IgD-negative memory B cell (primary cell): Measurements from ENCODE around the gene MINPP1. TPM values are rescaled to one million over a fixed set of nuclear protein-coding genes. Genes with fewer than 3 reads are reported as not detected.
"Not testable (repeated sequence)": the region's sequence is repeated elsewhere in the genome, so short reads cannot be mapped to it uniquely, and the experiment has no call there.

Experiments used
- H3K27ac Mint-ChIP-seq, 3 donors: one replicate each; pipeline ENCODE4 v1.8.0; 2020 to 2022; ENCODE audit warnings: mild to moderate bottlenecking in 3 of 3, mixed read lengths in 3 of 3, moderate library complexity in 1 of 3
- H3K27me3 Mint-ChIP-seq: one replicate; pipeline ENCODE4 v1.8.0; 2021; ENCODE audit warnings: mixed read lengths
- H3K36me3 Mint-ChIP-seq: one replicate; pipeline ENCODE4 v1.8.0; 2020; ENCODE audit warnings: mild to moderate bottlenecking, mixed read lengths
- H3K4me1 Mint-ChIP-seq, 3 donors: one replicate each; pipeline ENCODE4 v1.8.0; 2020 to 2022; ENCODE audit warnings: mixed read lengths in 3 of 3, mild to moderate bottlenecking in 1 of 3
- H3K4me3 Mint-ChIP-seq, 4 donors: one replicate each; pipeline ENCODE4 v1.8.0; 2020 to 2022; ENCODE audit warnings: mild to moderate bottlenecking in 4 of 4, mixed read lengths in 4 of 4, moderate library complexity in 3 of 4
- H3K9me3 Mint-ChIP-seq, 3 donors: one replicate each; pipeline ENCODE4 v1.8.0; 2020 to 2021; ENCODE audit warnings: mixed read lengths in 3 of 3, mild to moderate bottlenecking in 1 of 3
- polyA plus RNA-seq: library from polyadenylated mRNA; unstranded; fragments of 300-500 nt; fragmentation: Illumina TruSeq; gene quantifications from one replicate; pipeline ENCODE4 v1.2.3, GENCODE V29; 2021

MINPP1 gene
- polyA plus RNA-seq, 1 donor from 2014 or later = 3.9 TPM

DNA sequence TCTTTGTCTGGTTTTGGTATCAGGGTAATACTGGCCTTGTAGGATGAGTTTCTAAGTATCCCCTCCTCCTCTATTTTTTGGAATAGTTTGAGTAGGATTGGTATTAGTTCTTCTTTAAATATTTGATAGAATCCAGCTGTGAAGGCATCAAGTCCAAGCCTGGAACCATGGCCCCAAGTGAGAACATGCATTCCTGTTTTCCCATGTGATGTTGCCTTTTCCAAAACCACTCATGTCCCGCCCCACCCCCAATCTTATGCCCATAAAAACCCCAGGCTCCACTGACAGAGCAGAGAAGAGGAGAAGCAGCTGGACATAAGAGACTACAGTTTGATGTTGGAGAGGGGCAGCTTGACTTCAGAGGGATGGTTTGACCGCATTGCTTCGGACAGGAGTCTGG, 71.2 kb downstream of the MINPP1 start:
- no peak overlapping the region for H3K4me3 Mint-ChIP-seq
- H3K27ac Mint-ChIP-seq = no peak overlapping the region
- H3K9me3 Mint-ChIP-seq = peaks cover 0 to 9% (median 5%) of the 10 kb centered on the region in 3 donors
- H3K27me3 Mint-ChIP-seq = peaks cover 12% of the 10 kb centered on the region
- H3K4me1 Mint-ChIP-seq = no peaks in the 10 kb centered on the region
- peaks cover 2% of the 10 kb centered on the region for H3K36me3 Mint-ChIP-seq

DNA sequence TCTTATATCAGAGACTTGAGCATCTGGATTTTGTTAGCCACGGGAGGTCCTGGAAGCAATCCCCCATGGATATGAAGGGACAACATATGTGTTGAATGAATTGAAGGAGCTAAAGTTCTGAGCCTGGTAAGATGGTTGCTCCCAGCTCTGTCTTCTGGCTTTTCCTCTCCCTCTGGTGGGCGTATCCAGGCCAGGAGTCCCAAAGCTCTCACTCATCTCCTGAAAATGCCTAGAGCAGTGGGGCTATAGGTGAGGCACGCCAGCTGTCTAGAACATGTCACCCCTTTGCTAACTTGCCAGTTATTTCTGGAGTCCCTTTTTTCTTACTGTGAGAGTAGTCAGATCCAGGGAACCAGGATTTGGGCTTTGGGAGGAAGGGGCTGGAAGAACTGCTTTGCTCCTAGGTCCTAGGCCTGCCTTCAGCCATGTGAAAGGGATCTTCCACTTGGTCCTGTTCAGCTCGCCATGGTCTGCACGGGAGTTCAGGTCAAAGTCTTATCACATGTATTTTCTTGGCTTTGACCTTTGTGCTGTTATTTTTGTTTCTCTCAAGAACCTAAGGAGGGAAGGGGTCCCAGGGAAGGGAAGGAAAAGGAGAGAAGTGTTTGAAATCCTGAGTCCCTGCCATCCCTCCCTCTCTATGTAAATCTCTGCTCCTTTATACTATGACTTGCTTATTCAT, 73.6 kb downstream of the MINPP1 start:
- Mint-ChIP-seq H3K9me3 (peaks cover 0 to 2% (median 0%) of the 10 kb centered on the region in 3 donors), H3K4me3 (peak overlapping the region in 1 of 4 donors; percentile 10), H3K27me3 (peaks cover 15% of the 10 kb centered on the region), H3K4me1 (no peaks in the 10 kb centered on the region), H3K36me3 (peaks cover 2% of the 10 kb centered on the region), H3K27ac (no peak overlapping the region)

DNA sequence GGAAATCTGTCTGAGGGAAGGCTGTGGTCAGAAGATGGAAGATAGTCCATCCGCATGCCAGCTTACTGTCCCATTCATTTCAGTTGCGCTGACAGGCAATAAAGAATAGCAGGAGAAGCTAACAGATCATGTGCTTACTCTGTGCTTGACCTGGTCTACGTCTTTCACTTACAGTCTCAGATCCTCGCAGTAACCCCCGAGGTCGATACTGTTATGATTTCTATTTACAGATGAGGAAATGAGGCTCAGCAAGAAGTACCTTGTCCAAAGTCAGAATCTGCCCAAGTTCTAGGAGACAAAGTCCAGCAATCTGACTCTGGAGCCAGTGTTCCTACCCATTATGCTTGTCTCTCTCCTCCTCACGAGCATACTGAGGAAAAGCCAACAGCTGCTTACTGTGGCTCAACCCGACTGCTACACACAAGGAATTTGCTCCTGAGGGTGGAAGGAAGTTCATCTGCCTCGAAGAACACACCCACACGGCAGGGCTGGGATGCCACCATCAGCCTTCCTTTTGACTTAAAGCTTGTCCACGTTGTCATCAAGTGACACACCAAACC, 74.2 kb downstream of the MINPP1 start:
- Mint-ChIP-seq H3K9me3 (peaks cover 0 to 2% (median 0%) of the 10 kb centered on the region in 3 donors), H3K4me1 (no peaks in the 10 kb centered on the region), H3K27ac (no peak overlapping the region), H3K4me3 (no peak overlapping the region), H3K36me3 (peaks cover 2% of the 10 kb centered on the region), H3K27me3 (peaks cover 15% of the 10 kb centered on the region)

DNA sequence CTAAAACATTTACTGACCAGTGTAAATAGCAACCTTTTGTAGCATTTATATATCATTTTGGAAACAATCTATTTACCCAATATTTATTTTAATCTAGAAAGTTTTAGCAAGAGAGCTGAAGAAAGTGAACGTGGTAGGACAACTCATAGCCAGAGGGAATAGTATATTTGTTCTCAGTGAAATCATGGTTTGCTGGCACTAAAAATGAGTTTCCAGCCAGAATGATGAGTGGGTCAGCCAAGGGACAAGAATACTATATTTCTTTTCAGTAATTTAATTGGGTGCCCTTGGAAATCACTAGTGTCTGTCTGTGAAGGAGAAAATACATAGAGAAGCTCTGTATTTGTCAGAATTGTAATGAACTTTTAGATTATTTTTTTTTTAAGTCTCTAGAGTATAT, 74.9 kb downstream of the MINPP1 start:
- Mint-ChIP-seq H3K27me3 (peaks cover 15% of the 10 kb centered on the region), H3K4me1 (no peaks in the 10 kb centered on the region), H3K27ac (no peak overlapping the region)

DNA sequence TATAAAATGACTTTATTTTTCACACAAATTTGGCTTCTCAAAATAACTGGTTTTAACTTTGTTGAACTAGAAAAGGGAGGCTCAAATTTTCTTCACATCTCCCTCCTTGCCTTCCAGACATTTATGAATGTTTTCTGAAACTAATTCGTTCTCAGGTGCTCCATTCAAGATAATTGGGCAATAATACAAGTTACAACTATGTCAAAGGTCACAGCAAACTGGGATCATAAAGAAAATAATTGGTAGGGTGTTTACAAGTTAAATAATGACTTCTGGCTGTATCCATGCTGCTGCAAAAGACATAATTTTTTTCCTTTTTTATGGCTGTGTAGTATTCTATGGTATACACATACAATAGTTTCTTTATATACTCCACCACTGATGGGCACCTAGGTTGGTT, 75.3 kb downstream of the MINPP1 start:
- H3K9me3 Mint-ChIP-seq = peaks cover 0 to 2% (median 0%) of the 10 kb centered on the region in 3 donors
- H3K27me3 Mint-ChIP-seq = peaks cover 15% of the 10 kb centered on the region
- peaks cover 2% of the 10 kb centered on the region for H3K36me3 Mint-ChIP-seq
- no peaks in the 10 kb centered on the region for H3K4me1 Mint-ChIP-seq
- no peak overlapping the region for H3K4me3 Mint-ChIP-seq
- H3K27ac Mint-ChIP-seq = no peak overlapping the region

More for the DNA sequence above, 74.9 kb downstream of the MINPP1 start:
- peaks cover 2% of the 10 kb centered on the region for H3K36me3 Mint-ChIP-seq
- H3K9me3 Mint-ChIP-seq = peaks cover 0 to 2% (median 0%) of the 10 kb centered on the region in 3 donors
- no peak overlapping the region for H3K4me3 Mint-ChIP-seq

DNA sequence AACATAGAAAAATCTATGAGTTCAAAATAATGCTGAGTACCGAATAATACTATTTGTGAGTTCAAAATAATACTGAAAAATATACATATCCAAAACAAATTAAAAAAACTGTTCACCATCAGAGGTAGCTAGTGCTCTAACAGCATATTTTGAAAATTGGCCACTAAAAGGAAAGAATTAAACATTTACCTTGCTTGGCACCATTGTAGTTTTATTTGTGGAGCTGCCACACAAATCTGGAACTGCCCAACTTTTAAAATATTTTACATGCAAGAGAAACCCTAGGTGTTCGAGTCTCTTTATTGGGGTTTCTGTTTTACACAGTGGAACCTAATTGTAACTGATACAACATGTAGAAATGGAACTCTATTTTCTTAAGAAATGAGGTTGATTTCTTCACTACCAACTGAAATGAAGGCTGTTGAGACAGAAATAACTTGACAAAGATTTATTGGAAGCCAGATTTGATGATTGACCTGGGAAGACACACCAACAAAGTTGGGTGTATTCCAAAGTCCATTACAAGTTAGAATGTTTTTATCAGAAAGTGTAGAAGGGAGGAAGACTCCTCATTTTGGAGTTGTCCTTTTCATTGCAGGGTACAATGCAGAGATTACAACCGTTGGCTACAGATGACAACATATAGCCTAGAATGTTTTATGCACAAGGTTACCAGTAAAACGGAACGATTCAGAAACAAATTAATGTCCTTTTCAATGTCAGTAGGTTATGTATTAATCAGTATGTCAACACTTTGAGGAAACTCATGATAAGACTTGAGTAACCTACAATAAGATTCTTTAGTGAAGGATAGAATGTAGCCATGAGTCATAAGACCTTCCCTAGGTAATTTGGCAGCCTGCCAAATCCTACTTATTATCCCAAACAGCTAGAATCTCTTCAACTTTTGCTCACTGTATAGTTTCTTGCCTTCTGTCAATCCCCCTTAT, 81.1 kb downstream of the MINPP1 start:
- Mint-ChIP-seq H3K9me3 (no peaks in the 10 kb centered on the region), H3K4me1 (no peaks in the 10 kb centered on the region), H3K27ac (no peak overlapping the region), H3K27me3 (peaks cover 3% of the 10 kb centered on the region), H3K36me3 (peaks cover 2% of the 10 kb centered on the region), H3K4me3 (no peak overlapping the region)

DNA sequence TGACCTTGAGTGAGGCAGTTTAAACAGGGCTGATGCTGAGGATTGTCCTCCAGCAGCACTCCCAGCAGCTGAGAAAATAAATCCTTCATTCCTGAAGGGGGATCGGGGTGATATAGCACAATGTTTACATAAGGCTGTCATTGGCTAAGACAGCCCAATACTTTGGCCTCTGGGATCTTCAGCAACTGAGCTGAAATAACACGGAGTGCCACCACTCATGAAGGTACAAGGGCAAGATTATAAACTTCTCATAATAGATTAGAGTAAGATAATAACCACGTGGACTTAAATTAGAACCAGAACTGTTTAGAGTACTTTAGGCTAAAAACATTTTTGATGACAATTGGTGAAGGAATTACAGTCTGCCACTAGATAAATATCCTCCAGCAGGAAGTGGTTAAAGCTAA, 85.0 kb downstream of the MINPP1 start:
- Mint-ChIP-seq H3K9me3 (no peaks in the 10 kb centered on the region), H3K36me3 (peaks cover 2% of the 10 kb centered on the region), H3K27ac (no peak overlapping the region), H3K4me1 (no peaks in the 10 kb centered on the region), H3K4me3 (no peak overlapping the region), H3K27me3 (peaks cover 2% of the 10 kb centered on the region)

DNA sequence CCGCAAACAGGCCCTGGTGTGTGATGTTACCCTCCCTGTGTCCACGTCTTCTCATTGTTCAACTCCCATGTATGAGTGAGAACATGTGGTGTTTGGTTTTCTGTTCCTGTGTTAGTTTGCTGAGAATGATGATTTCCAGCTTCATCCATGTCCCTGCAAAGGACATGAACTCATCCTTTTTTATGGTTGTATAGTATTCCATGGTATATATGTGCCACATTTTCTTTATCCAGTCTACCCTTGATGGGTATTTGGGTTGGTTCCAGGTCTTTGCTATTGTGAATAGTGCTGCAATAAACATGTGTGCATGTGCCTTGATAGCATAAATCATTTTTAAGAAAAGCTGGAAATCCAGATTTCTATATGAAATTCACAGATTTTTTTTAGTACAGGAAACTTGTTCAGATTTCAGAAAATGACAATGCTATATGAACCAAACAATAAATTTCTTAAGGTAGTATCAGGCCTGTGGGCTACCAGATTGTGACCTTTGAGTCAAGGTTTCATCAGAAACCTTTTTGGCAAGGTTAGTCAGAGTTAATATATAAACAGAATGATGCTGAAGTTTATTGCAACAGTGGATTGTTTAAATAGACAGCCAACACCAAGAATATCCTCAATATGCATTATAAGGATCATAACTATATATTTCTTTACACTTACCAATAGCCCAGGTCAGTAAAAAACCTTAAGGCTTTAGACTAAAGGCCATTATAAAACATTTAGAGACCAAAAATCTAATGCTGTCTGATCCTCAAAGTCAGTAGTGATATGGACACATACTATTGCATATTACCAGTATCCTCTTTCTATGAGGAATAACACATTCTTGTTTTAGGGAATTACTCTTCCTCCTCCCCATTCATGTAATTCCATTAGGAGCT, 86.3 kb downstream of the MINPP1 start:
- Mint-ChIP-seq H3K4me3 (no peak overlapping the region), H3K27me3 (peaks cover 2% of the 10 kb centered on the region), H3K27ac (no peak overlapping the region), H3K9me3 (no peaks in the 10 kb centered on the region), H3K36me3 (peaks cover 2% of the 10 kb centered on the region), H3K4me1 (peaks cover 0 to under 1% (median under 1%) of the 10 kb centered on the region in 3 donors)

DNA sequence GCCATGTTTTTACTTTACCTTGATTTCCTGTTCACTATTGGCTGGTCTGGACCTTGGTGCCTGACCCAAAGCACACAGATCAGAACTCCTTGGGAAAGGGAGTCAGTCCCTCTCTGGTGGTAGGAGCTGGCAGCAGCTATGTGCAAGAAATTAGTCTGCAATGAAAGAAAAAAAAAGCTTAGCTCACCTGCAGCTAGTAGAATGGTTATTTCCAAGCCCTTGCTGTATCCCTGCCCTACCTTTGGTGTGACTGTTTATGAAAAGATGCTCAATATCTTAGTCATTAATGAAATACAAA, 86.8 kb downstream of the MINPP1 start:
- peaks cover 5 to 7% (median 6%) of the 10 kb centered on the region in 3 donors for H3K4me1 Mint-ChIP-seq
- H3K27me3 Mint-ChIP-seq = peaks cover 2% of the 10 kb centered on the region
- no peak overlapping the region for H3K27ac Mint-ChIP-seq
- H3K4me3 Mint-ChIP-seq = no peak overlapping the region
- H3K36me3 Mint-ChIP-seq = peaks cover 2% of the 10 kb centered on the region
- no peaks in the 10 kb centered on the region for H3K9me3 Mint-ChIP-seq

DNA sequence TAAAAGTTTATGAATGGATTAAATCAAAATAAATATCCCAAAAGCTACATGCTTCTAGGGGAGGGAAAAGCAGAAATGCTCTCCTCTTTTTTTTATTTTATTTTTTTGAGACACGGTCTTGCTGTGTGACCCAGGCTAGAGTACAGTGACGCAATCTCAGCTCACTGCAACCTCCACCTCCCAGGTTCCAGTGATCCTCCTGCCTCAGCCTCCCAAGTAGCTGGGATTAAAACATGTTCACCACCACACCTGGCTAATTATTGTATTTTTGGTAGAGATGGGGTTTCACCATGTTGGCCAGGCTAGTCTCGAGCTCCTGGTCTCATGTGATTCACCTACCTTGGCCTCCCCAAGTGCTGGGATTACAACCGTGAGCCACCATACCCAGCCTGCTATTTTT, 88.2 kb downstream of the MINPP1 start:
- not testable (repeated sequence) for H3K27me3 Mint-ChIP-seq, H3K9me3 Mint-ChIP-seq, H3K36me3 Mint-ChIP-seq, H3K27ac Mint-ChIP-seq, H3K4me3 Mint-ChIP-seq
- H3K4me1 Mint-ChIP-seq = peaks cover 10 to 11% (median 10%) of the 10 kb centered on the region in 3 donors

DNA sequence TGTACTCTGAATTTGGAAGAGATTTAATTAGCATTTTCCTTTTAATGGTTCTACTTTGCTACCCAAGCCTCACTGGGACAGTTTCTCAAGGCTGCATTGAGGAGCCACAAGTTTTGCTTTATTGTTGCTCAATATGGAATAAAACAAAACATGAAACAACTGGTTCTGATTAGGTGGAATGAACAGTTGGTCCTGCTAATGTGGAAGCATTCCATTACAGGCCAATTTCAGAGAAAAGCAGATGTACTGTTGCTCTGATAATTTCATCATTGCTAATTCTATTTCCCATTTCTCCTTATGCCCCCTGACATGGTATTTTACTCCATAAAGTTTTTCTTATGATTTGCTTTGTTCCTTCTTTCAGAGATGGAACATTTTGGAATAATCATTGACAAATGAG, 89.0 kb downstream of the MINPP1 start:
- H3K4me3 Mint-ChIP-seq = no peak overlapping the region
- H3K9me3 Mint-ChIP-seq = no peaks in the 10 kb centered on the region
- peaks cover 10 to 11% (median 10%) of the 10 kb centered on the region in 3 donors for H3K4me1 Mint-ChIP-seq
- H3K36me3 Mint-ChIP-seq = peaks cover 2% of the 10 kb centered on the region
- peaks cover 2% of the 10 kb centered on the region for H3K27me3 Mint-ChIP-seq
- H3K27ac Mint-ChIP-seq = no peak overlapping the region

DNA sequence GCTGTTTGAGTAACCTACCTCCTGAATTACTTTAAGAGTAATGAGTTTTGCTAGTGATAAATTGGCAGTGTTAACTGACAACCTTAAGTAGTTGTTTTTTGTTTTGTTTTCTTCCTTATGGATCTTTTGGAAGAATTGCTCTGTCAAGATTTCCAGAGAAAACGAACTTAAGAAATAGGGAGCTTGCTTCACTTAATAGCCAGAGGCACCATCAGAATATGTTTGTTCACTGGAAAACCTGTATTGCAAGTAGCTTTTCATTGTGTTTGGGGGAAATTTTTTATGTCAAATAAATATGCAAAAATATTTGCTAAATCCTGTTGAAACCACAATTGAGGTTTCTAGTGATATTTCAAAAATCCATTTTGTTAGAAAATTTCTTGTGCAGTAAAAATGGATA, 89.5 kb downstream of the MINPP1 start:
- Mint-ChIP-seq H3K27me3 (peaks cover 2% of the 10 kb centered on the region), H3K9me3 (no peaks in the 10 kb centered on the region)

DNA sequence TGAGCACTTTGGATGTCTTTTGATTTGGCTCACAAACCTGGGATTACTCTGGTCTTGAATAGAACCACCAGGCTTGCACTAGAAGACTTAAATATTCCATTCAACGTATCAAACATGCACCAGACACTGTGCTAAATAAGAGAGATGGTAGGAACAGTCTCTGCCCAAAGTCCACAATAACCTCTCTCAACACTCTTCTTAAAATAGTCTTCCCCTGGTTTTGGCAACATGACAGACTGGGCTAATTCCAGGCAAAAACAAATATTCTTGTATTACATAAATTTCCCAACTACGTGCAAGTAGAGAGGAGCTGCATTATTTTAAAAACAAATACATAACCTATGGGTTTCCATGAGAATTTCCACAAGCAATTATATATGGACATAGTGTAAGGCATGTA, 90.2 kb downstream of the MINPP1 start:
- Mint-ChIP-seq H3K36me3 (peaks cover 2% of the 10 kb centered on the region), H3K27me3 (peaks cover 2% of the 10 kb centered on the region), H3K4me3 (no peak overlapping the region), H3K9me3 (no peaks in the 10 kb centered on the region), H3K27ac (no peak overlapping the region), H3K4me1 (peaks cover 10 to 11% (median 10%) of the 10 kb centered on the region in 3 donors)

More for the DNA sequence above, 89.5 kb downstream of the MINPP1 start:
- H3K36me3 Mint-ChIP-seq = peaks cover 2% of the 10 kb centered on the region
- no peak overlapping the region for H3K4me3 Mint-ChIP-seq
- no peak overlapping the region for H3K27ac Mint-ChIP-seq
- peaks cover 10 to 11% (median 10%) of the 10 kb centered on the region in 3 donors for H3K4me1 Mint-ChIP-seq

DNA sequence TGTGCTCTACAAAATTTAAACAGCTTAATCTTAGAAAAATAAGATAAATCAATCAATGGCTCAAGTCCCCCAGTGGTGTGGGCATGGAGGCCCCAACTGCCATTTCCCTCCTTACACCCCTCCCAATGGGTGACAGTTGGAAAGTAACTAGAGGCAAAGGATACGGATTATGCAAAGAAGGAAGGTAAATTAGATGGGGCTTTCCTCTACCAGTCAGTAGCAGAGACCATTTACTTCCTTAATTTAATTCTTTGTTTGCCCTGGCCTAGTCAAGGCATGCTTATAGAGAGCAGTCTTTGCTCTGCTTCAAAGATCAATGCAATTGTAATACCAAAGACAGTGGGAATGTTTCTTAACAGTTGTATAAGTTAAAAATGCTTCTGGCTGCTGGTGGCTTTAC, 91.7 kb downstream of the MINPP1 start:
- Mint-ChIP-seq H3K9me3 (no peaks in the 10 kb centered on the region), H3K36me3 (no peaks in the 10 kb centered on the region), H3K27ac (no peak overlapping the region), H3K4me3 (no peak overlapping the region), H3K27me3 (peaks cover 2% of the 10 kb centered on the region), H3K4me1 (peaks cover 10 to 11% (median 11%) of the 10 kb centered on the region in 3 donors)
